Bronchial epithelial cell (primary cell): ENCODE results near the gene ADRA2C. TPM values are rescaled to one million over a fixed set of nuclear protein-coding genes. Genes with fewer than 3 reads are reported as not detected.

Experiments
- DNase-seq: peaks from one replicate; pipeline ENCODE4 v3.0.0-alpha.2; 2010; ENCODE audit warnings: low read depth
- FAIRE-seq: peaks from 2 replicates; lab custom pipeline; 2011; peaks lifted over from hg19 to GRCh38; lab: Jason Lieb, UNC
- H3K27me3 ChIP-seq: 2 replicates; pipeline ENCODE4 v1.5.1; 2011; ENCODE audit warnings: low read length; ENCODE audit not compliant: control insufficient read depth, insufficient read depth
- H3K36me3 ChIP-seq: 2 replicates; pipeline ENCODE4 v1.5.1; 2011; ENCODE audit warnings: low read length; ENCODE audit not compliant: control insufficient read depth, insufficient read depth
- H3K4me3 ChIP-seq: 2 replicates; pipeline ENCODE4 v1.5.1; 2011; ENCODE audit warnings: mild to moderate bottlenecking, low read depth, low read length, control low read depth
- CTCF ChIP-seq: IDR thresholded peaks from 2 replicates; pipeline ENCODE4 v1.5.1; 2011; ENCODE audit warnings: mild to moderate bottlenecking, moderate library complexity, low read length, control low read depth, inconsistent platforms; ENCODE audit not compliant: insufficient read depth, severe bottlenecking
- total RNA-seq: library from RNA; depleted of rRNA; stranded (reverse); fragments of >200 nt; gene quantifications from 2 replicates; pipeline ENCODE4 v1.2.1, GENCODE V29; 2014

ADRA2C gene
- total RNA-seq, 1 donor from 2014 or later = under 0.01 TPM

- no peaks in the 10 kb centered on the region for H3K36me3 ChIP-seq
- TF ChIP-seq CTCF = no peak
- no peak for FAIRE-seq
- no peaks in the 10 kb centered on the region for H3K27me3 ChIP-seq
- H3K4me3 ChIP-seq = no peak overlapping the region
- no peak for DNase-seq
Observed at GRCh38 chr4:3781997-3782930, 16.1 kb downstream of the ADRA2C start.

- no peaks in the 10 kb centered on the region for H3K27me3 ChIP-seq
- FAIRE-seq = no peak
- no peak for DNase-seq
- TF ChIP-seq CTCF = no peak
- no peaks in the 10 kb centered on the region for H3K36me3 ChIP-seq
- H3K4me3 ChIP-seq = no peak overlapping the region
Observed at GRCh38 chr4:3783693-3784306, 17.6 kb downstream of the ADRA2C start.

- no peak for TF ChIP-seq CTCF
- no peak for FAIRE-seq
- DNase-seq = peak; percentile 7
Observed at GRCh38 chr4:3784454-3785291, 18.5 kb downstream of the ADRA2C start.

DNA sequence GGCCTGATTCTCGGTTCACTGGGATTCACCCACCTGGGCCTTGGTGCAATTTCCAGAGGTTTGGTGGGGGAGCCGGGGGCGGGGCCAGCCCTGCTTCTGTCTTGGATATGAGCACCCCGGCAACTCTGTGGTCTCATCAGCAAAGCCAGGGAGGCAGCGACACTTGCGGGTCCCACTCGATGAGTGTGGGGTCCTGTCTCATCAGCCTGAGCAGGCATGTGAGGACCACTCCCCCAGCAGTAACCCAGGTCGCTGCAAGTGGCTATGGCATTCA, 19.0 kb downstream of the ADRA2C start:
- H3K27me3 ChIP-seq = no peaks in the 10 kb centered on the region
- H3K4me3 ChIP-seq = no peak overlapping the region
- no peak for DNase-seq
- FAIRE-seq = no peak
- H3K36me3 ChIP-seq = no peaks in the 10 kb centered on the region
- no peak for TF ChIP-seq CTCF

More at GRCh38 chr4:3784454-3785291, 18.5 kb downstream of the ADRA2C start:
- no peaks in the 10 kb centered on the region for H3K36me3 ChIP-seq
- no peaks in the 10 kb centered on the region for H3K27me3 ChIP-seq
- no peak overlapping the region for H3K4me3 ChIP-seq

GRCh38 chr4:3786196-3786869, 20.1 kb downstream of the ADRA2C start:
- Histone ChIP-seq H3K36me3 (no peaks in the 10 kb centered on the region), H3K27me3 (no peaks in the 10 kb centered on the region), H3K4me3 (no peak overlapping the region)
- DNase-seq (no peak), FAIRE-seq (no peak)
- TF ChIP-seq CTCF = no peak
